HepG2 (cell line): ENCODE measurements around the gene SLX4. TPM values are rescaled to one million over a fixed set of nuclear protein-coding genes. Genes with fewer than 3 reads are reported as not detected.

Experiments used
- ATAC-seq: fragments of 200-7000 bp; cut with Tn5 transposase; 3 replicates; pipeline ENCODE4 v1.9.1; 2020; ENCODE audit warnings: mild to moderate bottlenecking, moderate library complexity
- BruUV-seq: library from RNA; stranded (reverse); fragments of 400-500 nt; replicated peaks from 2 replicates; lab custom pipeline; 2021; lab: Mats Ljungman, UMichigan
- CTCF ChIA-PET: fragments of 300-600 bp; formaldehyde crosslinking; extraction: SDS; loops from one replicate; lab custom pipeline; 2021; ENCODE audit warnings: low total read pairs, inconsistent platforms, low intra/inter-chr PET ratio; lab: Yijun Ruan, JAX
- POLR2A ChIA-PET: fragments of 350-600 bp; sonication (Branson Sonifier 250); formaldehyde crosslinking; loops from one replicate; lab custom pipeline; 2020; ENCODE audit warnings: antibody characterized with exemption, inconsistent platforms; lab: Yijun Ruan, JAX
- DNase-seq: peaks from one replicate; pipeline ENCODE4 v3.0.0-alpha.2; 2015; ENCODE audit warnings: low spot score
- FAIRE-seq: peaks from 3 replicates; lab custom pipeline; 2011; peaks lifted over from hg19 to GRCh38; lab: Jason Lieb, UNC
- H2AFZ ChIP-seq: one replicate; pipeline ENCODE4 v1.6.1; 2011; ENCODE audit warnings: low read length, inconsistent platforms
- H3K27ac ChIP-seq: fragments of 300-600 bp; 3 replicates; pipeline ENCODE4 v1.8.0; 2011; ENCODE audit warnings: mixed run types, mild to moderate bottlenecking, mixed read lengths, low read length, inconsistent platforms; ENCODE audit not compliant: insufficient read depth; ENCODE audit errors: extremely low read length
- H3K27me3 ChIP-seq, 2 experiments: fragments of 200-600 bp in 1 of 2; 2 replicates in 1 of 2; 3 replicates in 1 of 2; pipeline versions ENCODE4 v1.6.0 to v1.8.0; 2011; ENCODE audit warnings: low read length in 2 of 2, mild to moderate bottlenecking in 2 of 2, moderate library complexity in 2 of 2, inconsistent platforms in 1 of 2; ENCODE audit not compliant: insufficient read depth in 2 of 2, control insufficient read depth in 1 of 2
- H3K36me3 ChIP-seq, 2 experiments: fragments of 200-600 bp in 1 of 2; replicated peaks in 1 of 2; 2 replicates in 1 of 2; 3 replicates in 1 of 2; pipeline versions ENCODE4 v1.5.1 to v1.8.0; 2011; ENCODE audit warnings: low read length in 2 of 2, inconsistent platforms in 1 of 2; ENCODE audit not compliant: insufficient read depth in 2 of 2, control insufficient read depth in 1 of 2
- H3K4me1 ChIP-seq: 2 replicates; pipeline ENCODE4 v1.5.1; 2012; ENCODE audit warnings: low read length, inconsistent platforms; ENCODE audit not compliant: insufficient read depth
- H3K4me2 ChIP-seq: 2 replicates; pipeline ENCODE4 v1.6.0; 2011; ENCODE audit warnings: low read depth, low read length, inconsistent platforms
- H3K4me3 ChIP-seq, 3 experiments: fragments of 200-600 bp in 1 of 3; sonication (generic), shearing (Covaris generic) in 1 of 3; replicated peaks in 1 of 3; 2 replicates each; pipeline ENCODE4 v1.5.1; 2011 to 2016; ENCODE audit warnings: low read length in 3 of 3, inconsistent platforms in 2 of 3, low read depth in 2 of 3, mild to moderate bottlenecking in 2 of 3, control low read depth in 1 of 3, mixed read lengths in 1 of 3; ENCODE audit not compliant: insufficient read depth in 1 of 3
- H3K79me2 ChIP-seq: one replicate; pipeline ENCODE4 v1.6.1; 2011; ENCODE audit warnings: low read length, inconsistent platforms; ENCODE audit not compliant: insufficient read depth
- H3K9ac ChIP-seq: 2 replicates; pipeline ENCODE4 v1.6.0; 2011; ENCODE audit warnings: mild to moderate bottlenecking, low read depth, low read length, inconsistent platforms; ENCODE audit not compliant: insufficient read depth
- H3K9me3 ChIP-seq: 2 replicates; pipeline ENCODE4 v1.5.1; 2012; ENCODE audit warnings: mild to moderate bottlenecking, low read length
- H4K20me1 ChIP-seq: 2 replicates; pipeline ENCODE4 v1.6.0; 2011; ENCODE audit warnings: inconsistent platforms, mild to moderate bottlenecking, low read length, moderate library complexity; ENCODE audit not compliant: insufficient read depth
- ATF7 ChIP-seq, 2 experiments: fragments of 450-650 bp in 1 of 2; sonication (generic) in 1 of 2; formaldehyde crosslinking in 1 of 2; IDR thresholded peaks; 2 replicates each; pipeline versions ENCODE4 v1.4.0 to v1.6.1; 2016 to 2020; ENCODE audit warnings: antibody characterized with exemption in 1 of 2, mild to moderate bottlenecking in 1 of 2, missing genetic modification reagents in 1 of 2
- BRCA1 ChIP-seq: sonication (generic); formaldehyde crosslinking; IDR thresholded peaks from 2 replicates; pipeline ENCODE4 v1.4.0; 2020; ENCODE audit warnings: missing genetic modification reagents
- CBX5 ChIP-seq: sonication (generic); formaldehyde crosslinking; IDR thresholded peaks from 2 replicates; pipeline ENCODE4 v1.4.0; 2020; ENCODE audit warnings: missing genetic modification reagents, borderline replicate concordance
- CEBPB ChIP-seq: IDR thresholded peaks from 2 replicates; pipeline ENCODE4 v1.6.1; 2011; ENCODE audit warnings: low read depth, low read length, improper control_type of control experiment, borderline replicate concordance
- HDAC6 ChIP-seq: fragments of 200-600 bp; sonication (generic); IDR thresholded peaks from 2 replicates; pipeline ENCODE4 v1.7.0; 2017; ENCODE audit warnings: mild to moderate bottlenecking, antibody characterized with exemption, low read length, low read depth
- IKZF1 ChIP-seq: fragments of 450-650 bp; IDR thresholded peaks from 2 replicates; pipeline ENCODE4 v1.7.1; 2016
- MAX ChIP-seq: IDR thresholded peaks from 2 replicates; pipeline ENCODE4 v1.6.1; 2012; ENCODE audit warnings: inconsistent platforms
- ZBTB34 ChIP-seq: sonication (generic); formaldehyde crosslinking; IDR thresholded peaks from 2 replicates; pipeline ENCODE4 v1.8.0; 2022; ENCODE audit warnings: mild to moderate bottlenecking, missing genetic modification reagents
- ZBTB44 ChIP-seq: sonication (generic); formaldehyde crosslinking; IDR thresholded peaks from 2 replicates; pipeline ENCODE4 v1.4.0; 2020; ENCODE audit warnings: missing genetic modification reagents
- ZFP62 ChIP-seq: sonication (generic); formaldehyde crosslinking; IDR thresholded peaks from 2 replicates; pipeline ENCODE4 v1.4.0; 2020; ENCODE audit warnings: missing genetic modification reagents
- ZKSCAN1 ChIP-seq: fragments of 150-350 bp; IDR thresholded peaks from 2 replicates; pipeline ENCODE4 v1.6.1; 2014; ENCODE audit warnings: low read length
- ZNF205 ChIP-seq: IDR thresholded peaks from 2 replicates; pipeline ENCODE4 v1.6.1; 2018; ENCODE audit warnings: missing biosample characterization, missing genetic modification reagents
- ZNF207 ChIP-seq: fragments of 450-650 bp; IDR thresholded peaks from 2 replicates; pipeline ENCODE4 v1.6.1; 2016; ENCODE audit warnings: antibody characterized with exemption, borderline replicate concordance
- ZNF253 ChIP-seq: sonication (generic); formaldehyde crosslinking; IDR thresholded peaks from 2 replicates; pipeline ENCODE4 v1.8.0; 2022; ENCODE audit warnings: mild to moderate bottlenecking, missing genetic modification reagents, borderline replicate concordance
- ZNF678 ChIP-seq: sonication (generic); formaldehyde crosslinking; IDR thresholded peaks from 2 replicates; pipeline ENCODE4 v1.4.0; 2020; ENCODE audit warnings: mild to moderate bottlenecking, missing genetic modification reagents
- ZNF740 ChIP-seq: sonication (generic); formaldehyde crosslinking; IDR thresholded peaks from 2 replicates; pipeline ENCODE4 v1.4.0; 2020; ENCODE audit warnings: missing genetic modification reagents
- WGBS: methylation state at CpG from one replicate; pipeline ENCODE4 v1.1.6; 2017; ENCODE audit warnings: low lambda C conversion rate; 5-methylcytosine and 5-hydroxymethylcytosine counted together
- in situ Hi-C: cut with HindIII; loops from 2 replicates; pipeline ENCODE4 v1.10.0; 2017; ENCODE audit warnings: low pct_unique_long_range_greater_than_20kb; ENCODE audit not compliant: extremely low pct_ligation_motif_present
- intact Hi-C: fragments of 100-400 bp; cut with micrococcal nuclease; formaldehyde crosslinking; loops from one replicate; pipeline ENCODE4 v1.10.0; 2022; ENCODE audit not compliant: unreplicated experiment
- polyA plus RNA-seq, 8 experiments: library from polyadenylated mRNA; depleted of rRNA in 3 of 8; stranded (reverse) in 7 of 8; unstranded in 1 of 8; fragments of >200 nt; fragmentation: Illumina TruSeq in 4 of 8; extraction: Trizol in 4 of 8; gene quantifications; 2 replicates each; pipeline versions ENCODE4 v1.2.1 to v1.2.3, GENCODE V29; 2011 to 2016; ENCODE audit warnings: low read depth in 4 of 8, missing spikeins in 1 of 8, mixed read lengths in 1 of 8; ENCODE audit not compliant: insufficient read depth in 1 of 8
- total RNA-seq, 5 experiments: library from RNA; depleted of rRNA; stranded (reverse); fragments of >200 nt; fragmentation: Illumina TruSeq; extraction: Trizol; gene quantifications; 2 replicates each; pipeline ENCODE4 v1.2.3, GENCODE V29; 2016; ENCODE audit warnings: low read depth in 1 of 5

SLX4 gene
- total and polyA plus RNA-seq, 2 of the 13 experiments (the other 11 are each of a cell fraction or from before 2014, with no cell fraction given), result 1.1 to 3.6 TPM

GRCh38 chr16:3548445-3548844, 63.0 kb downstream of the SLX4 start (continued):
- TF ChIP-seq ZNF253 (CRISPR knock-in tag) (no peak), HDAC6 (no peak), ZNF207 (no peak), IKZF1 (no peak)

GRCh38 chr16:3546986-3547682, 64.3 kb downstream of the SLX4 start:
- intact Hi-C loops, result no loop called here
- POLR2A ChIA-PET, result no interaction called here
- H3K4me1 ChIP-seq, result no peaks in the 10 kb centered on the region
- H4K20me1 ChIP-seq, result no peaks in the 10 kb centered on the region
- no peak for DNase-seq
- FAIRE-seq, result no peak
- WGBS, result 54% methylated on average over 15 of the region's 15 CpGs
- in situ Hi-C loops, result no loop called here
- H2AFZ ChIP-seq, result no peak overlapping the region
- no peak overlapping the region for H3K9ac ChIP-seq
- no peak for ATAC-seq
- H3K36me3 ChIP-seq, result no peaks in the 10 kb centered on the region
- no peak overlapping the region for H3K4me2 ChIP-seq
- H3K4me3 ChIP-seq, result no peak overlapping the region
- H3K9me3 ChIP-seq, result no peaks in the 10 kb centered on the region
- CTCF ChIA-PET, result no interaction called here
- 0 out of 5 replicates have a peak, but pooled peaks cover 0 to 7% of the 10 kb centered on the region in 2 experiments for H3K27me3 ChIP-seq
- no peaks in the 10 kb centered on the region for H3K79me2 ChIP-seq
- no peak for TF ChIP-seq ZFP62 (CRISPR knock-in tag)
- TF ChIP-seq ZNF740, result no peak
- no peak for TF ChIP-seq BRCA1
- no peak for TF ChIP-seq ZKSCAN1
- TF ChIP-seq ZBTB34, result no peak
- no peak for TF ChIP-seq ZNF205 (CRISPR knock-in tag)
- TF ChIP-seq ZBTB44, result no peak
- peak; percentile 51; the same call in 1 of the 2 replicates for TF ChIP-seq CEBPB
- no peak for TF ChIP-seq MAX
- TF ChIP-seq ATF7 (IDR thresholded peaks at IDR 0.05), result 0 out of 2 replicates have a peak, but pooled peaks have one; percentile 11
- no peak for TF ChIP-seq ATF7 (CRISPR knock-in tag; IDR thresholded peaks at IDR 0.05)
- TF ChIP-seq ZNF678 (CRISPR knock-in tag), result no peak
- no peak for TF ChIP-seq CBX5 (CRISPR knock-in tag)
- BruUV-seq, result no TSS peak
- H3K27ac ChIP-seq, result no peak overlapping the region
